H1 (cell line): ENCODE measurements around the gene PDP2. TPM values are rescaled to one million over a fixed set of nuclear protein-coding genes. Genes with fewer than 3 reads are reported as not detected.

Experiments
- CTCF ChIA-PET: fragments of 300-600 bp; sonication (Branson Sonifier 250); formaldehyde crosslinking; loops from one replicate; lab custom pipeline; 2021; ENCODE audit not compliant: partially characterized antibody; lab: Charles Lee
- POLR2A ChIA-PET: fragments of 300-600 bp; sonication (Branson Sonifier 250); formaldehyde crosslinking; loops from one replicate; lab custom pipeline; 2021; ENCODE audit warnings: inconsistent platforms; ENCODE audit not compliant: partially characterized antibody; lab: Charles Lee
- DNase-seq, 2 experiments: peaks; one replicate each; pipeline versions ENCODE4 v3.0.0 to v3.0.0-alpha.2; 2010 to 2022; ENCODE audit warnings: low spot score in 2 of 2, low read depth in 1 of 2, mixed read lengths in 1 of 2
- FAIRE-seq: peaks from 2 replicates; lab custom pipeline; 2011; peaks lifted over from hg19 to GRCh38; lab: Jason Lieb, UNC
- H2AFZ ChIP-seq: 2 replicates; pipeline ENCODE4 v1.8.1; 2012; ENCODE audit warnings: low read length, inconsistent platforms
- H2AK5ac ChIP-seq: 2 replicates; pipeline ENCODE4 v1.6.1; 2013; ENCODE audit warnings: low read depth, low read length
- H2BK120ac ChIP-seq: replicated peaks from 2 replicates; pipeline ENCODE3; 2013; ENCODE audit warnings: low read depth, low read length, inconsistent platforms
- H2BK12ac ChIP-seq: 2 replicates; pipeline ENCODE4 v1.6.1; 2013; ENCODE audit warnings: low read depth, low read length
- H2BK15ac ChIP-seq: 2 replicates; pipeline ENCODE4 v1.6.1; 2013; ENCODE audit warnings: low read length
- H2BK20ac ChIP-seq: 2 replicates; pipeline ENCODE4 v1.6.1; 2013; ENCODE audit warnings: low read length
- H2BK5ac ChIP-seq: 2 replicates; pipeline ENCODE4 v1.6.1; 2013; ENCODE audit warnings: low read depth, low read length
- H3K14ac ChIP-seq: 2 replicates; pipeline ENCODE4 v1.6.1; 2013; ENCODE audit warnings: inconsistent platforms; ENCODE audit not compliant: insufficient read length
- H3K18ac ChIP-seq: 2 replicates; pipeline ENCODE4 v1.6.1; 2013; ENCODE audit warnings: low read length; ENCODE audit errors: extremely low read depth
- H3K23ac ChIP-seq: 2 replicates; pipeline ENCODE4 v1.6.1; 2013; ENCODE audit warnings: inconsistent platforms; ENCODE audit not compliant: insufficient read length
- H3K23me2 ChIP-seq: 2 replicates; pipeline ENCODE4 v1.6.1; 2013; ENCODE audit warnings: low read depth, low read length
- H3K27ac ChIP-seq: 2 replicates; pipeline ENCODE4 v1.6.1; 2011; ENCODE audit warnings: low read depth, low read length, inconsistent platforms
- H3K27me3 ChIP-seq, 4 experiments: replicated peaks in 1 of 4; 1 replicate in 1 of 4; 2 replicates in 3 of 4; pipeline versions ENCODE4 v1.6.1 to v1.8.1; 2011 to 2013; ENCODE audit warnings: low read length in 3 of 4, mild to moderate bottlenecking in 3 of 4, inconsistent platforms in 2 of 4, mixed read lengths in 2 of 4, moderate library complexity in 1 of 4; ENCODE audit not compliant: control insufficient read depth in 3 of 4, insufficient read depth in 3 of 4; ENCODE audit errors: extremely low read depth in 1 of 4
- H3K36me3 ChIP-seq, 4 experiments: 2 replicates each; pipeline versions ENCODE4 v1.6.1 to v1.8.1; 2011 to 2013; ENCODE audit warnings: mild to moderate bottlenecking in 4 of 4, low read length in 3 of 4, moderate library complexity in 2 of 4, control low read depth in 1 of 4, inconsistent platforms in 1 of 4; ENCODE audit not compliant: insufficient read depth in 4 of 4, control insufficient read depth in 2 of 4
- H3K4ac ChIP-seq: replicated peaks from 2 replicates; pipeline ENCODE3; 2013; ENCODE audit warnings: low read length, low read depth, mixed read lengths, inconsistent platforms; ENCODE audit not compliant: insufficient read length
- H3K4me1 ChIP-seq, 4 experiments: replicated peaks in 1 of 4; 1 replicate in 1 of 4; 2 replicates in 3 of 4; pipeline versions ENCODE4 v1.6.1 to v1.8.1; 2011 to 2013; ENCODE audit warnings: low read length in 3 of 4, inconsistent platforms in 2 of 4, mixed read lengths in 1 of 4; ENCODE audit not compliant: insufficient read depth in 4 of 4, control insufficient read depth in 3 of 4
- H3K4me2 ChIP-seq, 2 experiments: 2 replicates each; pipeline versions ENCODE4 v1.6.1 to v1.8.1; 2011 to 2013; ENCODE audit warnings: low read depth in 2 of 2, low read length in 2 of 2, control low read depth in 1 of 2, inconsistent platforms in 1 of 2, mild to moderate bottlenecking in 1 of 2; ENCODE audit not compliant: insufficient read depth in 1 of 2
- H3K4me3 ChIP-seq, 4 experiments: fragments of 200-600, 300-600 bp in 1 of 4; sonication (generic), shearing (Covaris generic), sonication (Bioruptor Twin) in 1 of 4; 2 replicates each; pipeline versions ENCODE4 v1.5.1 to v1.8.1; 2011 to 2016; ENCODE audit warnings: low read length in 4 of 4, low read depth in 3 of 4, control low read depth in 2 of 4, inconsistent platforms in 2 of 4, mild to moderate bottlenecking in 2 of 4, mixed read lengths in 1 of 4, moderate library complexity in 1 of 4; ENCODE audit not compliant: insufficient read depth in 2 of 4; ENCODE audit errors: extremely low read depth in 1 of 4
- H3K56ac ChIP-seq: replicated peaks from 2 replicates; pipeline ENCODE3; 2013; ENCODE audit warnings: low read depth, mild to moderate bottlenecking, mixed read lengths, low read length, inconsistent platforms; ENCODE audit not compliant: insufficient read length
- H3K79me1 ChIP-seq: 2 replicates; pipeline ENCODE4 v1.6.1; 2013; ENCODE audit warnings: low read depth, low read length, control low read depth
- H3K79me2 ChIP-seq, 2 experiments: 2 replicates each; pipeline versions ENCODE4 v1.6.1 to v1.8.1; 2012 to 2013; ENCODE audit warnings: low read length in 2 of 2, mild to moderate bottlenecking in 2 of 2, inconsistent platforms in 1 of 2; ENCODE audit not compliant: insufficient read depth in 2 of 2, control insufficient read depth in 1 of 2
- H3K9ac ChIP-seq, 4 experiments: replicated peaks in 1 of 4; 1 replicate in 1 of 4; 2 replicates in 3 of 4; pipeline versions ENCODE4 v1.6.1 to v1.8.1; 2011 to 2013; ENCODE audit warnings: low read depth in 3 of 4, low read length in 3 of 4, control low read depth in 2 of 4, mild to moderate bottlenecking in 2 of 4, moderate library complexity in 2 of 4, inconsistent platforms in 1 of 4; ENCODE audit errors: extremely low read depth in 1 of 4
- H3K9me3 ChIP-seq, 2 experiments: 2 replicates each; pipeline versions ENCODE4 v1.6.1 to v1.8.1; 2012 to 2013; ENCODE audit warnings: mild to moderate bottlenecking in 2 of 2, moderate library complexity in 2 of 2, control low read depth in 1 of 2, inconsistent platforms in 1 of 2, low read depth in 1 of 2, low read length in 1 of 2, mixed read lengths in 1 of 2; ENCODE audit not compliant: insufficient read depth in 2 of 2
- H4K20me1 ChIP-seq, 2 experiments: replicated peaks in 1 of 2; 2 replicates each; pipeline versions ENCODE3 to v1.8.1; 2011 to 2013; ENCODE audit warnings: inconsistent platforms in 2 of 2, low read length in 2 of 2, mild to moderate bottlenecking in 1 of 2; ENCODE audit not compliant: insufficient read depth in 2 of 2, control insufficient read depth in 1 of 2
- H4K5ac ChIP-seq: 2 replicates; pipeline ENCODE4 v1.6.1; 2013; ENCODE audit warnings: low read length, low read depth, mixed read lengths, inconsistent platforms; ENCODE audit not compliant: insufficient read length
- H4K8ac ChIP-seq: 2 replicates; pipeline ENCODE4 v1.8.0; 2013; ENCODE audit warnings: mild to moderate bottlenecking, moderate library complexity, low read length, inconsistent platforms; ENCODE audit not compliant: insufficient read depth; ENCODE audit errors: extremely low read depth
- H4K91ac ChIP-seq: replicated peaks from 2 replicates; pipeline ENCODE3; 2013; ENCODE audit warnings: low read length, mixed read lengths, inconsistent platforms; ENCODE audit not compliant: insufficient read length
- MAFK ChIP-seq: IDR thresholded peaks from 2 replicates; pipeline ENCODE4 v1.6.1; 2012; ENCODE audit warnings: low read depth, mild to moderate bottlenecking, improper control_type of control experiment, low read length
- POLR2AphosphoS5 ChIP-seq: IDR thresholded peaks from 2 replicates; pipeline ENCODE4 v1.6.1; 2011; ENCODE audit warnings: low read depth, low read length
- SIX5 ChIP-seq: IDR thresholded peaks from 2 replicates; pipeline ENCODE4 v1.6.1; 2011; ENCODE audit warnings: mild to moderate bottlenecking, low read depth, low read length
- SRF ChIP-seq: IDR thresholded peaks from 2 replicates; pipeline ENCODE4 v1.6.1; 2011; ENCODE audit warnings: mild to moderate bottlenecking, low read depth, low read length, moderate library complexity
- TEAD4 ChIP-seq: IDR thresholded peaks from 2 replicates; pipeline ENCODE4 v1.6.1; 2012; ENCODE audit warnings: low read depth, low read length, inconsistent platforms, mixed read lengths
- WGBS, 2 experiments: shearing (Covaris generic) in 1 of 2; methylation state at CpG; one replicate each; pipeline versions ENCODE4 v1.1.6 to v1.1.7; 2013 to 2015; ENCODE audit warnings: low lambda C conversion rate in 2 of 2, mixed read lengths in 2 of 2, inconsistent platforms in 1 of 2, low coverage in 1 of 2, missing lambda C conversion rate in 1 of 2; ENCODE audit not compliant: insufficient replicate concordance in 2 of 2, insufficient coverage in 1 of 2, insufficient read length in 1 of 2; ENCODE audit errors: extremely low coverage in 1 of 2, missing lambda C conversion rate in 1 of 2; 5-methylcytosine and 5-hydroxymethylcytosine counted together
- polyA plus RNA-seq, 7 experiments: library from polyadenylated mRNA; depleted of rRNA in 3 of 7; stranded (reverse) in 5 of 7; unstranded in 2 of 7; fragments of >200 nt in 5 of 7; fragments of 200-250 nt in 2 of 7; gene quantifications; 1 replicate in 5 of 7; 2 replicates in 1 of 7; 4 replicates in 1 of 7; pipeline versions ENCODE4 v1.2.1 to v1.2.3, GENCODE V29; 2011 to 2013; ENCODE audit warnings: missing spikeins in 2 of 7, mixed read lengths in 2 of 7
- total RNA-seq: library from RNA; stranded (reverse); fragmentation: NEBNext Ultra II Directional; extraction: Animal tissue kit (Norgen Biotek cat#: 25700); gene quantifications from 2 replicates; pipeline ENCODE4 v1.2.1, GENCODE V29; 2021

The PDP2 gene
- total and polyA plus RNA-seq, 2 of the 8 experiments (the other 6 are each of a cell fraction or from before 2014, with no cell fraction given), result 11.7 to 36.5 TPM

GRCh38 chr16:66846831-66847230 lies 33.5 kb upstream of the PDP2 start:
- no peak overlapping the region for H4K8ac ChIP-seq
- H3K18ac ChIP-seq, result no peak overlapping the region
- no peak overlapping the region for H4K5ac ChIP-seq
- 94% methylated on average over 6 of the region's 6 CpGs; no CpG with 5 or more reads in 1 of the 2 experiments for WGBS, 2 experiments
- no peak for TF ChIP-seq POLR2AphosphoS5
- no peak for TF ChIP-seq SRF
- no peak for TF ChIP-seq MAFK
- TF ChIP-seq SIX5, result no peak
- TF ChIP-seq TEAD4, result no peak
- no peak overlapping the region for H2BK15ac ChIP-seq
- no peak for FAIRE-seq
- H3K23me2 ChIP-seq, result peaks cover 12% of the 10 kb centered on the region
- H3K4ac ChIP-seq, result no peak overlapping the region
- H2BK5ac ChIP-seq, result no peak overlapping the region
- no peak overlapping the region for H3K4me3 ChIP-seq
- H3K23ac ChIP-seq, result no peak overlapping the region
- H3K79me1 ChIP-seq, result no peaks in the 10 kb centered on the region
- no peak overlapping the region for H3K14ac ChIP-seq
- peaks cover 14 to 45% (median 36%) of the 10 kb centered on the region in 4 experiments for H3K27me3 ChIP-seq
- no peak overlapping the region for H3K9ac ChIP-seq
- DNase-seq, result no peak
- no peak overlapping the region for H3K56ac ChIP-seq
- H2AK5ac ChIP-seq, result 0 out of 2 replicates have a peak overlapping the region, but pooled peaks have one; percentile 4
- no peak overlapping the region for H2BK120ac ChIP-seq
- CTCF ChIA-PET, result interaction anchor here (0.6 to 13.4 kb wide), 7 partner anchors 13 to 84 kb away, joined by 3 to 162 read pairs (median 4); partner anchors contain the start of gene NAE1
- no peak overlapping the region for H3K27ac ChIP-seq
- no peak overlapping the region for H2BK20ac ChIP-seq
- POLR2A ChIA-PET, result interaction anchor here (1.1 to 1.4 kb wide), 3 partner anchors 9 to 31 kb away, joined by 3 read pairs; no protein-coding TSS in a partner anchor
- H3K79me2 ChIP-seq, result no peaks in the 10 kb centered on the region
- H2AFZ ChIP-seq, result no peak overlapping the region
- no peaks in the 10 kb centered on the region for H3K9me3 ChIP-seq
- H3K36me3 ChIP-seq, result no peaks in the 10 kb centered on the region
- no peak overlapping the region for H2BK12ac ChIP-seq
- H4K91ac ChIP-seq, result no peak overlapping the region
- H3K4me2 ChIP-seq, result no peak overlapping the region
- peaks cover 0 to 3% of the 10 kb centered on the region in 2 experiments for H4K20me1 ChIP-seq
- H3K4me1 ChIP-seq, result peaks cover 0 to 2% (median 0%) of the 10 kb centered on the region in 4 experiments; a peak in 3 of 7 replicates
